ENCODE measurements around the gene CLMN. TPM values are rescaled to one million over a fixed set of nuclear protein-coding genes. Genes with fewer than 3 reads are reported as not detected.

The CLMN gene
- polyA plus RNA-seq, 1 donor from 2014 or later, result 0.57 TPM

DNA sequence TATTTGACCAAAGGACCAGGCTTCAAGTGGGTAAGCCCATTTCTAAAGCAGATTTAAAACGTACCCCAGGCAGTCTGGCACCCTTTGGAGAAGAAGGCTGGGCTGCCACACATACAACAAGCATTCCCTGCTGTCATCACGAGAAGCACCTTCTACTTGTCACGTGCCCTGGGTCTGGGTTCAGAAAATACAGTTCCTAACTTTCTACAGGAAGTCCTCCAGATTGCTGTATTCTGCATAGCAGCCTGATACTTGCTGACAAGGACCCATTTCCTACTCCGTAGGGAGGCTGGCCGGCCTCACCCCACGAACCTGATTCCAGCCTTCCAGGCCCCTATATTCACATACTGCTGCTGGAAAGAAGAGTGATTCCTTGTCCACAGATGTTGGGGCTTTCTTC lies 7.4 kb downstream of the CLMN start:
- H3K9ac ChIP-seq (ENCODE audit: low read length), result no peak overlapping the region

DNA sequence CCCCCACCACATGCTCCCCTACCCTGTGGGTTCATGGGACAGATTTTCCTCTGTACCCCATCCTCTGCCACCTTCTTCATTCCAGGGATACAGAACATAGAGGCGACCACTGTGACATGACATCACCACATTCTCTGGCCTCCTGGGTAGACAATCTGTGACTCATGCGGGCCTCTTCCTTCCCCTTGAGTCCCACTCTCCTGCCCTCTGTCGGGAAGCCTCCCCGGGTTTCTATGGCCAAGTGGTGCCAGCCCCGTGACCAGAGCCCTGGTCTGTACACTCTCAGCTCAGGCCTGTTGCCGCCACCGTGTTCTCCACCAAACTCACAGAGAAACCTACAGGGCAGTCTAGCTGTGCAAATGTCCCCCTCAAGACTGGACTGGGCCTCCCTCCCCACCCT lies 8.0 kb downstream of the CLMN start:
- TF ChIP-seq SMC3 (conservative IDR thresholded peaks at IDR 0.05; ENCODE audit: poor library complexity) (no peak), EP300 (conservative IDR thresholded peaks at IDR 0.05; ENCODE audit: poor library complexity, severe bottlenecking) (no peak), EZH2 (IDR thresholded peaks at IDR 0.05; ENCODE audit: borderline replicate concordance, insufficient read depth, low read length, poor library complexity, severe bottlenecking) (no peak), TAF1 (IDR thresholded peaks at IDR 0.05; ENCODE audit: low read depth) (no peak), MXI1 (conservative IDR thresholded peaks at IDR 0.05; ENCODE audit: poor library complexity, severe bottlenecking) (no peak)
- TF ChIP-seq, protein P1, sequence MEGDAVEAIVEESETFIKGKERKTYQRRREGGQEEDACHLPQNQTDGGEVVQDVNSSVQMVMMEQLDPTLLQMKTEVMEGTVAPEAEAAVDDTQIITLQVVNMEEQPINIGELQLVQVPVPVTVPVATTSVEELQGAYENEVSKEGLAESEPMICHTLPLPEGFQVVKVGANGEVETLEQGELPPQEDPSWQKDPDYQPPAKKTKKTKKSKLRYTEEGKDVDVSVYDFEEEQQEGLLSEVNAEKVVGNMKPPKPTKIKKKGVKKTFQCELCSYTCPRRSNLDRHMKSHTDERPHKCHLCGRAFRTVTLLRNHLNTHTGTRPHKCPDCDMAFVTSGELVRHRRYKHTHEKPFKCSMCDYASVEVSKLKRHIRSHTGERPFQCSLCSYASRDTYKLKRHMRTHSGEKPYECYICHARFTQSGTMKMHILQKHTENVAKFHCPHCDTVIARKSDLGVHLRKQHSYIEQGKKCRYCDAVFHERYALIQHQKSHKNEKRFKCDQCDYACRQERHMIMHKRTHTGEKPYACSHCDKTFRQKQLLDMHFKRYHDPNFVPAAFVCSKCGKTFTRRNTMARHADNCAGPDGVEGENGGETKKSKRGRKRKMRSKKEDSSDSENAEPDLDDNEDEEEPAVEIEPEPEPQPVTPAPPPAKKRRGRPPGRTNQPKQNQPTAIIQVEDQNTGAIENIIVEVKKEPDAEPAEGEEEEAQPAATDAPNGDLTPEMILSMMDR (IDR thresholded peaks at IDR 0.05; ENCODE audit: poor library complexity, severe bottlenecking), result no peak
- TF ChIP-seq, protein P2, sequence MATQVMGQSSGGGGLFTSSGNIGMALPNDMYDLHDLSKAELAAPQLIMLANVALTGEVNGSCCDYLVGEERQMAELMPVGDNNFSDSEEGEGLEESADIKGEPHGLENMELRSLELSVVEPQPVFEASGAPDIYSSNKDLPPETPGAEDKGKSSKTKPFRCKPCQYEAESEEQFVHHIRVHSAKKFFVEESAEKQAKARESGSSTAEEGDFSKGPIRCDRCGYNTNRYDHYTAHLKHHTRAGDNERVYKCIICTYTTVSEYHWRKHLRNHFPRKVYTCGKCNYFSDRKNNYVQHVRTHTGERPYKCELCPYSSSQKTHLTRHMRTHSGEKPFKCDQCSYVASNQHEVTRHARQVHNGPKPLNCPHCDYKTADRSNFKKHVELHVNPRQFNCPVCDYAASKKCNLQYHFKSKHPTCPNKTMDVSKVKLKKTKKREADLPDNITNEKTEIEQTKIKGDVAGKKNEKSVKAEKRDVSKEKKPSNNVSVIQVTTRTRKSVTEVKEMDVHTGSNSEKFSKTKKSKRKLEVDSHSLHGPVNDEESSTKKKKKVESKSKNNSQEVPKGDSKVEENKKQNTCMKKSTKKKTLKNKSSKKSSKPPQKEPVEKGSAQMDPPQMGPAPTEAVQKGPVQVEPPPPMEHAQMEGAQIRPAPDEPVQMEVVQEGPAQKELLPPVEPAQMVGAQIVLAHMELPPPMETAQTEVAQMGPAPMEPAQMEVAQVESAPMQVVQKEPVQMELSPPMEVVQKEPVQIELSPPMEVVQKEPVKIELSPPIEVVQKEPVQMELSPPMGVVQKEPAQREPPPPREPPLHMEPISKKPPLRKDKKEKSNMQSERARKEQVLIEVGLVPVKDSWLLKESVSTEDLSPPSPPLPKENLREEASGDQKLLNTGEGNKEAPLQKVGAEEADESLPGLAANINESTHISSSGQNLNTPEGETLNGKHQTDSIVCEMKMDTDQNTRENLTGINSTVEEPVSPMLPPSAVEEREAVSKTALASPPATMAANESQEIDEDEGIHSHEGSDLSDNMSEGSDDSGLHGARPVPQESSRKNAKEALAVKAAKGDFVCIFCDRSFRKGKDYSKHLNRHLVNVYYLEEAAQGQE (IDR thresholded peaks at IDR 0.05; ENCODE audit: borderline replicate concordance), result no peak
- no peaks in the 10 kb centered on the region for H3K36me3 ChIP-seq (ENCODE audit: insufficient read depth, low read length)
- no peak overlapping the region for H3K4me3 ChIP-seq (ENCODE audit: low read length)
- H3K9me2 ChIP-seq (ENCODE audit: insufficient read depth, low read length), result no peaks in the 10 kb centered on the region
- H3K27ac ChIP-seq (ENCODE audit: low read length), result no peak overlapping the region
- H3F3A ChIP-seq (ENCODE audit: insufficient read depth, low read length, poor library complexity, severe bottlenecking), result no peaks in the 10 kb centered on the region
- no peak overlapping the region for H3K9ac ChIP-seq (ENCODE audit: low read length)
- H3K9me3 ChIP-seq (ENCODE audit: low read length), result no peaks in the 10 kb centered on the region
- H4K20me1 ChIP-seq (ENCODE audit: insufficient read depth), result no peaks in the 10 kb centered on the region
- no peaks in the 10 kb centered on the region for H3K27me3 ChIP-seq (ENCODE audit: insufficient read depth, low read depth, low read length)
- H3K4me2 ChIP-seq (ENCODE audit: low read length), result no peak overlapping the region
- H3K79me2 ChIP-seq (replicated peaks; ENCODE audit: insufficient read depth, low read length), result no peaks in the 10 kb centered on the region
- H2AFZ ChIP-seq (ENCODE audit: low read depth, low read length), result no peak overlapping the region

More for the DNA sequence above, 7.4 kb downstream of the CLMN start:
- Histone ChIP-seq H3K36me3 (ENCODE audit: insufficient read depth, low read length) (no peaks in the 10 kb centered on the region), H3K4me2 (ENCODE audit: low read length) (no peak overlapping the region), H4K20me1 (ENCODE audit: insufficient read depth) (no peaks in the 10 kb centered on the region), H3K79me2 (replicated peaks; ENCODE audit: insufficient read depth, low read length) (no peaks in the 10 kb centered on the region), H3K4me3 (ENCODE audit: low read length) (no peak overlapping the region), H3K27ac (ENCODE audit: low read length) (no peak overlapping the region), H3K27me3 (ENCODE audit: insufficient read depth, low read depth, low read length) (no peaks in the 10 kb centered on the region), H3F3A (ENCODE audit: insufficient read depth, low read length, poor library complexity, severe bottlenecking) (no peaks in the 10 kb centered on the region), H3K9me2 (ENCODE audit: insufficient read depth, low read length) (no peaks in the 10 kb centered on the region), H3K9me3 (ENCODE audit: low read length) (no peaks in the 10 kb centered on the region), H2AFZ (ENCODE audit: low read depth, low read length) (no peak overlapping the region)
- TF ChIP-seq SMC3 (conservative IDR thresholded peaks at IDR 0.05; ENCODE audit: poor library complexity), result no peak

DNA sequence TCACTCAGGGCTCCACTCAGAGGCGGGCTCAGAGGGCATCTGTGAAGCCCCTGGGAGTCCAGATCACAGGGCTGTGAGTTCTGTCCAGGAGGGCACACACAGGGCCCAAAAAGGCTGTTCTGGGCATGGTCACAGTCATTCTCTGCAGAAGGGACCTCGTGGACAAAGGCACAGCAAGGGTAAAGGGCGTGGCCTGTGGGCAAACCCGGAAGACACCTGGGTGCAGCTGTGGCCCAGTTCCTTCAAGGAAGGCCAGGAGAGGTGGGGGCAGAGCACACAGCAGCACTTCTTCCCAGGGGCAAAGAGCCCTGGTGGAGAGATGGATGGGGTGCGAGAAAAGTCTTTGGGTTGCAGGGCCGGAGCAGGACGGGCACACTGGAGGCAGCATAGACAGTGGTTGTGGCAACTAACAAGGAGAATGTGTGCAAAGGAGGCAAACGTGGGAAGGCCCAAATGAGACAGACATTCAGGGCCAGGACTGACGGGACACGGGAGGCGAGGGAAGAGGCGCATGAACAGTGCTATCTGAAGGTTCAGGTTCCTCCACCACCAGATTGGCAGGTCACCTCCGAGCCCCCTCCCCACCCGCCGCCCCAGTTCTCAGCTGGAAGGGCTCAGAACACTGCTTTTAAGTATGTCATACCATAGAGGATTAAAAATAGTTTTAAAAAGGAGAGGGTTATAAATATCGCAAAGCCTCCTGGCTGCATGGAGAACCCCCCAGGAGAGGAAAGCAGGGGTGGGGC lies 8.9 kb downstream of the CLMN start:
- Histone ChIP-seq H3K27ac (ENCODE audit: low read length) (no peak overlapping the region), H3K4me3 (ENCODE audit: low read length) (no peak overlapping the region), H3K4me2 (ENCODE audit: low read length) (no peak overlapping the region), H3K27me3 (ENCODE audit: insufficient read depth, low read depth, low read length) (no peaks in the 10 kb centered on the region), H3K36me3 (ENCODE audit: insufficient read depth, low read length) (no peaks in the 10 kb centered on the region), H3F3A (ENCODE audit: insufficient read depth, low read length, poor library complexity, severe bottlenecking) (no peaks in the 10 kb centered on the region), H3K9me3 (ENCODE audit: low read length) (no peaks in the 10 kb centered on the region), H3K9me2 (ENCODE audit: insufficient read depth, low read length) (no peaks in the 10 kb centered on the region), H4K20me1 (ENCODE audit: insufficient read depth) (no peaks in the 10 kb centered on the region), H3K9ac (ENCODE audit: low read length) (no peak overlapping the region), H2AFZ (ENCODE audit: low read depth, low read length) (no peak overlapping the region), H3K79me2 (replicated peaks; ENCODE audit: insufficient read depth, low read length) (no peaks in the 10 kb centered on the region)
- TF ChIP-seq EZH2 (IDR thresholded peaks at IDR 0.05; ENCODE audit: borderline replicate concordance, insufficient read depth, low read length, poor library complexity, severe bottlenecking) (no peak), POLR2AphosphoS5 (IDR thresholded peaks at IDR 0.05) (no peak), MXI1 (conservative IDR thresholded peaks at IDR 0.05; ENCODE audit: poor library complexity, severe bottlenecking) (no peak), RAD21 (conservative IDR thresholded peaks at IDR 0.05) (no peak), SMC3 (conservative IDR thresholded peaks at IDR 0.05; ENCODE audit: poor library complexity) (no peak), EP300 (conservative IDR thresholded peaks at IDR 0.05; ENCODE audit: poor library complexity, severe bottlenecking) (no peak)
- TF ChIP-seq, protein P2 (IDR thresholded peaks at IDR 0.05; ENCODE audit: borderline replicate concordance), result no peak
- TF ChIP-seq, protein P1 (IDR thresholded peaks at IDR 0.05; ENCODE audit: poor library complexity, severe bottlenecking), result no peak

Data from neural cell (in vitro differentiated cells).